HT-29 (cell line): ENCODE data around the gene TMEM181. TPM values are rescaled to one million over a fixed set of nuclear protein-coding genes. Genes with fewer than 3 reads are reported as not detected.
"Not testable (repeated sequence)": the region's sequence is repeated elsewhere in the genome, so short reads cannot be mapped to it uniquely, and the experiment has no call there.

ENCODE experiments used
- DNase-seq: peaks from one replicate; pipeline ENCODE4 v3.0.0-alpha.2; 2015; ENCODE audit warnings: low spot score
- total RNA-seq: library from RNA; depleted of rRNA; stranded (reverse); fragments of >200 nt; shearing (Covaris generic); gene quantifications from 2 replicates; pipeline ENCODE4 v1.2.3, GENCODE V29; 2014

The TMEM181 gene
- total RNA-seq, 1 experiment from 2014 or later, result 15.8 TPM

- peak; percentile 70 for DNase-seq
These were observed 100.5 kb downstream of the TMEM181 start for GRCh38 chr6:158660333-158660754.

GRCh38 chr6:158661156-158661685, 101.3 kb downstream of the TMEM181 start:
- peak; percentile 28 for DNase-seq

- DNase-seq, result no peak
These were observed 102.7 kb downstream of the TMEM181 start for GRCh38 chr6:158662607-158662953.

GRCh38 chr6:158662954-158663624, 103.2 kb downstream of the TMEM181 start:
- no peak for DNase-seq

GRCh38 chr6:158663625-158664165, 103.8 kb downstream of the TMEM181 start:
- DNase-seq, result peak; percentile 65

- DNase-seq, result no peak
These were observed 105.4 kb downstream of the TMEM181 start for GRCh38 chr6:158665332-158665731.

- no peak for DNase-seq
These were observed 106.9 kb downstream of the TMEM181 start for GRCh38 chr6:158666628-158667359.

GRCh38 chr6:158667360-158667981, 107.6 kb downstream of the TMEM181 start:
- no peak for DNase-seq

- DNase-seq, result no peak
These were observed 108.8 kb downstream of the TMEM181 start for GRCh38 chr6:158668707-158669103.

- DNase-seq, result no peak
These were observed 109.5 kb downstream of the TMEM181 start for GRCh38 chr6:158669145-158670035.

- DNase-seq, result not testable (repeated sequence)
These were observed 112.2 kb downstream of the TMEM181 start for GRCh38 chr6:158672119-158672518.

- no peak for DNase-seq
These were observed 112.8 kb downstream of the TMEM181 start for GRCh38 chr6:158672726-158673125.

GRCh38 chr6:158674342-158675131, 114.6 kb downstream of the TMEM181 start:
- no peak for DNase-seq

- DNase-seq, result not testable (repeated sequence)
These were observed 117.2 kb downstream of the TMEM181 start for GRCh38 chr6:158677094-158677493.

- no peak for DNase-seq
These were observed 118.2 kb downstream of the TMEM181 start for GRCh38 chr6:158677906-158678578.

- DNase-seq, result no peak
These were observed 120.1 kb downstream of the TMEM181 start for GRCh38 chr6:158680015-158680414.

GRCh38 chr6:158680481-158680880, 120.6 kb downstream of the TMEM181 start:
- DNase-seq, result no peak

- DNase-seq, result no peak
These were observed 124.4 kb downstream of the TMEM181 start for GRCh38 chr6:158684311-158684710.

GRCh38 chr6:158684745-158685324, 124.9 kb downstream of the TMEM181 start:
- no peak for DNase-seq
